Type B pancreatic cell (in vitro differentiated cells): ENCODE results near the gene MPI. TPM values are rescaled to one million over a fixed set of nuclear protein-coding genes. Genes with fewer than 3 reads are reported as not detected.

Source experiments
- DNase-seq: peaks from one replicate; pipeline ENCODE4 v3.0.0; 2021; ENCODE audit warnings: mixed read lengths; ENCODE audit not compliant: unreplicated experiment; ENCODE audit errors: extremely low spot score
- H3K27ac Mint-ChIP-seq: 2 replicates; pipeline ENCODE4 v1.8.0; 2021; ENCODE audit warnings: mild to moderate bottlenecking, mixed read lengths
- H3K27me3 Mint-ChIP-seq: 2 replicates; pipeline ENCODE4 v1.8.0; 2021; ENCODE audit warnings: mixed read lengths
- H3K36me3 Mint-ChIP-seq: 2 replicates; pipeline ENCODE4 v1.8.0; 2021; ENCODE audit warnings: mixed read lengths
- H3K4me1 Mint-ChIP-seq: one replicate; pipeline ENCODE4 v1.8.0; 2021; ENCODE audit warnings: mixed read lengths; ENCODE audit not compliant: unreplicated experiment
- H3K4me3 Mint-ChIP-seq: 2 replicates; pipeline ENCODE4 v1.8.0; 2021; ENCODE audit warnings: mild to moderate bottlenecking, mixed read lengths
- H3K9me3 Mint-ChIP-seq: 2 replicates; pipeline ENCODE4 v1.8.0; 2021; ENCODE audit warnings: mixed read lengths
- CTCF ChIP-seq: fragments of 200-600 bp; sonication (generic); conservative IDR thresholded peaks from 2 replicates; pipeline ENCODE4 v1.5.0; 2021; ENCODE audit warnings: antibody characterized with exemption, mild to moderate bottlenecking
- total RNA-seq: library from RNA; stranded (reverse); gene quantifications from 2 replicates; pipeline ENCODE4 v1.2.1, GENCODE V29; 2021; ENCODE audit warnings: low replicate concordance

Gene MPI
- total RNA-seq, 1 donor from 2014 or later = 50.3 TPM

- DNase-seq = no peak
- Mint-ChIP-seq H3K4me1 (peaks cover 46% of the 10 kb centered on the region), H3K4me3 (peak overlapping the region; percentile 88), H3K36me3 (peaks cover 16% of the 10 kb centered on the region), H3K27me3 (no peaks in the 10 kb centered on the region), H3K9me3 (peaks cover 4% of the 10 kb centered on the region), H3K27ac (peak overlapping the region; percentile 98)
- TF ChIP-seq CTCF = no peak
Measured at GRCh38 chr15:74869726-74870407, 20.0 kb upstream of the MPI start.

GRCh38 chr15:74870436-74871215 lies 19.2 kb upstream of the MPI start:
- H3K27me3 Mint-ChIP-seq = no peaks in the 10 kb centered on the region
- peak overlapping the region; percentile 98 for H3K27ac Mint-ChIP-seq
- H3K36me3 Mint-ChIP-seq = peaks cover 16% of the 10 kb centered on the region
- no peak for DNase-seq
- peak overlapping the region; percentile 88 for H3K4me3 Mint-ChIP-seq
- peaks cover 42% of the 10 kb centered on the region for H3K4me1 Mint-ChIP-seq
- H3K9me3 Mint-ChIP-seq = peaks cover 4% of the 10 kb centered on the region
- TF ChIP-seq CTCF = no peak

GRCh38 chr15:74872702-74873035 lies 17.2 kb upstream of the MPI start:
- peaks cover 8% of the 10 kb centered on the region for H3K27me3 Mint-ChIP-seq
- H3K27ac Mint-ChIP-seq = peak overlapping the region; percentile 97
- peaks cover 4% of the 10 kb centered on the region for H3K9me3 Mint-ChIP-seq
- H3K36me3 Mint-ChIP-seq = peaks cover 13% of the 10 kb centered on the region
- peaks cover 31% of the 10 kb centered on the region for H3K4me1 Mint-ChIP-seq
- no peak for DNase-seq
- peak overlapping the region; percentile 95 for H3K4me3 Mint-ChIP-seq
- TF ChIP-seq CTCF = no peak

- H3K9me3 Mint-ChIP-seq = peaks cover under 1% of the 10 kb centered on the region
- peaks cover 26% of the 10 kb centered on the region for H3K4me1 Mint-ChIP-seq
- no peak for TF ChIP-seq CTCF
Measured at GRCh38 chr15:74873036-74873755, 16.6 kb upstream of the MPI start, which contains the start of gene SCAMP2. SCAMP2 (minus strand) TSS chr15:74873365; CDS start chr15:74873255, 110 bp downstream.

GRCh38 chr15:74873756-74874424 lies 16.0 kb upstream of the MPI start:
- Mint-ChIP-seq H3K9me3 (no peaks in the 10 kb centered on the region), H3K4me3 (peak overlapping the region; percentile 95), H3K4me1 (peaks cover 25% of the 10 kb centered on the region), H3K36me3 (peaks cover 6% of the 10 kb centered on the region), H3K27ac (peak overlapping the region; percentile 97), H3K27me3 (peaks cover 8% of the 10 kb centered on the region)
- DNase-seq = no peak
- TF ChIP-seq CTCF = no peak

More at GRCh38 chr15:74873036-74873755, 16.6 kb upstream of the MPI start, which contains the start of gene SCAMP2:
- Mint-ChIP-seq H3K4me3 (peak within 1 kb of the TSS; percentile 95), H3K27me3 (peaks cover 8% of the 10 kb centered on the region), H3K27ac (peak within 1 kb of the TSS; percentile 97), H3K36me3 (peaks cover 7% of the 10 kb centered on the region)
- peak; percentile 93 for DNase-seq
